ENCODE data around the gene NFIC.
"Not testable (repeated sequence)": the region's sequence is repeated elsewhere in the genome, so short reads cannot be mapped to it uniquely, and the experiment has no call there.

GRCh38 chr19:3421656-3422055, 55.3 kb downstream of the NFIC start:
- TF ChIP-seq ZNF274 (IDR thresholded peaks at IDR 0.05; ENCODE audit: low read depth, low read length); YY1 (IDR thresholded peaks at IDR 0.05; ENCODE audit: insufficient read depth, insufficient read length); SUZ12 (IDR thresholded peaks at IDR 0.05; ENCODE audit: extremely low read depth, insufficient read depth, insufficient read length): not testable (repeated sequence)
